WI38 (cell line): ENCODE results near the gene TUBGCP6.

Experiments
- H3K4me3 ChIP-seq: 2 replicates; pipeline ENCODE4 v1.5.1; 2011; ENCODE audit warnings: low read depth, mild to moderate bottlenecking, control low read depth, low read length
- TF ChIP-seq, protein P1 (sequence below): IDR thresholded peaks from 2 replicates; pipeline ENCODE4 v1.5.1; 2012; ENCODE audit warnings: low read depth, mild to moderate bottlenecking, control low read depth, low read length

Gene TUBGCP6

DNA sequence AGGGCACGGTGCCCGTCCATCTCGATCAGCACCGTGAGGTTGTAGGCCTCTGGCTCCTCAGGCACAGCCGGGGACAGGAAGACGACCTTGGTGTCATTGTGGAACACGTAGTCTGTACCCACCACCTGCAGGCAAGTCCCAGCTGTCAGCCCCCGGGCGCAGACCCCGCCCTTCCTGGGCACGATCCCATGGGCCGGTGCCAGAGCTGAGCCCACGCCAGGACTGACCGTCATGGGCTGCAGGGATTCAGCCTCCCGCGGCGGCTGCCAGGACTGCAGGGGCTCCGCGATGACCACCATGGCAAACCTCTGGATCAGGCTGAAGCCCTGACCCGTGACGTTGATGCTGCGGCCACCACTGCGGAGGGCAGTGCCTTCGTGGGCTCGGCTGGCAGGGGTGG lies 37.1 kb upstream of the TUBGCP6 start:
- H3K4me3 ChIP-seq: no peak overlapping the region
- TF ChIP-seq, protein P1, sequence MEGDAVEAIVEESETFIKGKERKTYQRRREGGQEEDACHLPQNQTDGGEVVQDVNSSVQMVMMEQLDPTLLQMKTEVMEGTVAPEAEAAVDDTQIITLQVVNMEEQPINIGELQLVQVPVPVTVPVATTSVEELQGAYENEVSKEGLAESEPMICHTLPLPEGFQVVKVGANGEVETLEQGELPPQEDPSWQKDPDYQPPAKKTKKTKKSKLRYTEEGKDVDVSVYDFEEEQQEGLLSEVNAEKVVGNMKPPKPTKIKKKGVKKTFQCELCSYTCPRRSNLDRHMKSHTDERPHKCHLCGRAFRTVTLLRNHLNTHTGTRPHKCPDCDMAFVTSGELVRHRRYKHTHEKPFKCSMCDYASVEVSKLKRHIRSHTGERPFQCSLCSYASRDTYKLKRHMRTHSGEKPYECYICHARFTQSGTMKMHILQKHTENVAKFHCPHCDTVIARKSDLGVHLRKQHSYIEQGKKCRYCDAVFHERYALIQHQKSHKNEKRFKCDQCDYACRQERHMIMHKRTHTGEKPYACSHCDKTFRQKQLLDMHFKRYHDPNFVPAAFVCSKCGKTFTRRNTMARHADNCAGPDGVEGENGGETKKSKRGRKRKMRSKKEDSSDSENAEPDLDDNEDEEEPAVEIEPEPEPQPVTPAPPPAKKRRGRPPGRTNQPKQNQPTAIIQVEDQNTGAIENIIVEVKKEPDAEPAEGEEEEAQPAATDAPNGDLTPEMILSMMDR: no peak

DNA sequence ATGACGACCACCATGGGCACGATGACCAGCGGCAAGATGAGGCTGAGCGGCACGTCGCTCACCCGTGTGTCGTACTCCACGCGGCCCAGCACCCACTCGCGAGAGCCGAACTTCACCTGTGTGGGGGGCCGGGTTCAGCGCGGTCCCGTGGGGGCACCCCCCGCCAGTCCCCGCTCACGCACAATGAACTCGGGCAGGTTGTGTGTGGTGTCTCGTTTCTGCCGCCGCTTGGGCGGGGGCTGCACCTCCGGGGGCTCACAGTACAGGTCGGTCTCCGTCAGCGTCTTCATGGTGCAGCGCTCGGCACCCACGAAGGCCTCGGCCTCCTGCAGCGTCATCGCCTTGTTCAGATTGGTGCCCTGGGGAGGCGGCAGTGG lies 36.5 kb upstream of the TUBGCP6 start:
- H3K4me3 ChIP-seq: no peak overlapping the region
- TF ChIP-seq, protein P1: no peak

DNA sequence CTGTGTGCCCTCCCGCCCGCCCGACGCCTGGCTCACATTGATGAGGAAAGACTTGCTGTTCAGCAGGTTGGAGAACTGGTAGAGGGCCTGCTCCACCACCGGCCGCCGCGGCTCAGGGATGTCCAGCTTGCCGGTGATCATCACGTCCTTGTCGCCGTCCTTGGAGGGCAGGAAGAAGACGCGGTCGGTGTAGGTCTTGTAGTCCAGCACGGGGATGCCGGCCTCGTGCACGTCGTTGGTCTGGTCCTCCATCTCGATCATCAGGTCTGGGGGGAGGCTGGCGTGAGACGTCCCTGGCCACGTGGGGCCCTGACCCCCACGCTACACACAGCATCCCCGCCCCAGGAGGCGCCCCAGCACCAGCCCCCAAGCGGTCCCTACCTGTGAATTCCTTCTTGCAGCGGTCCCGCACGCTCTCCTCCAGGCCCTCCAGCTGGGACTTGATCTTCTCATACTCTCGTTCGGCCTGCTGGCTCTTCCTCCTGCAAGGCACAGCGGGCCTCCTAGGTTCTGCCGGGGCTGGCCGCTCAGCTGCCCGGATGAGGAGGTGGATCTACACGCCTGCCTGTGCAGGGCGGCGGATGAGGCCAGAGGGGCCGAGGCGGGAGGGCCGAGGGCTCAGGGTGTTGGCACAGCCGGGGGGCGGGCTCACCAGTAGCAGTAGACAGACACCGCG lies 36.0 kb upstream of the TUBGCP6 start:
- TF ChIP-seq, protein P1: no peak
- no peak overlapping the region for H3K4me3 ChIP-seq

DNA sequence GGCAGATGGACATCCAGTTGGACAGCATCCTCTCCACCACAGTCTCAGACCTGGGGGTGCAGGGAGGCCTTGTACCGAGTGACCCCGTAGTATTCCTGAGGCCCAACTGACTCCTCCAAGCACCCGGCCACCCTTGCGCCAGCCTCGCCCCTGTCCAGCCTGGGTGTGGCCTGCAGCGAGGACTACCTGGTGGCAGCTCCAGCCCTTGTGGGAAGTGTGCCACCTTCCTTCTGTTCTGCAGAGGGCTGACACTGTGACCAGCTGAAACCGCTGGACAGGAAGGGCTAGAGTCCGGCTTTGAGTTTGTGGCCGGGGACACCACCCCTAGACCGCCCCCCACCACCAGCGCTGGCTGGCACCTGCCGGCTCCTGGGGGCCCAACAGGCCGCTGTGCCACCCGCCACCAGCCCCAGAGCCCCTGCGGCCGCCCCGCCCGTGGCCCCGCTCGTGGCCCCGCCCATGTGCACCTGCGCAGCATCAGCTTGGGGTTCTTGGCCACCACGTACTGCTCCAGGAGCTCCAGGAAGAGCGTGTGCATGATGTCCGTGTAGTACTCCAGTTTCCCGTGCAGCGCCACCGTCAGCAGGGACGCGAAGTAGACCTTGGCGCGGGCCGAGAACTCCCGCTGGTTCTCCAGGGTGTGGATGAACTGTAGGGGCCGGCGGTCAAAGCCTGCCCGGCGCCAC lies 35.3 kb upstream of the TUBGCP6 start:
- no peak overlapping the region for H3K4me3 ChIP-seq
- TF ChIP-seq, protein P1: no peak

DNA sequence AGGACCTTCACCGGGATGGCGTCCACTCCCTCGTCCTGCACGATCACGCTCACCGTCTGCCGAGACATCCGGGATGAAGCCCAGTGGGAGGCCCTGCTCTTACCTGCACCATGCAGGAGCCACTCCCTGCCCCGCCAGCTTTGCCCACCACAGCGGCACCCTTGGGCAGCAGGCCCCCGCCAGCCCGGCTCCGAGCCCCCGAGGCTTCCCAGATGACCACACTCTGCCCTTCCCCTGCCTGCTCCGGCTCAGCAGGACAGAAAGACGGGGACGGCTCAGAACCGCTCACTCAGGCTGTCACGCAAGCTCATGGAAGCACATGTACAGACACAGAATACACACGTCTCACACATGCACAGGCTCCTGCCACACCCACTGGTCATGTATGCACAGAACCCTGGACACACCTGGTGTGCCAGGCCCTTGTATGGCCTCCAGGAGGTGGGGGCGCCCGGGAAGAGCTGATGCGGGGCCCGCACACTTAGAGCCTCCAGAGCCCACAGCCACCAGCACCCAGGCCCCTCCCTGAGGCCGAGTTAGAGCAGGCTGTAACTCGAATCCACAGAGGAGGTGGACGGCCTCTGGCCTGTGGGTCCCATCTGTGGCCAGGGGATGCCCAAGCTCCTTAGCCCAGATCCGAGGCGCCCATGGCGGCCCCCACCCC lies 34.3 kb upstream of the TUBGCP6 start:
- TF ChIP-seq, protein P1: no peak
- no peak overlapping the region for H3K4me3 ChIP-seq

DNA sequence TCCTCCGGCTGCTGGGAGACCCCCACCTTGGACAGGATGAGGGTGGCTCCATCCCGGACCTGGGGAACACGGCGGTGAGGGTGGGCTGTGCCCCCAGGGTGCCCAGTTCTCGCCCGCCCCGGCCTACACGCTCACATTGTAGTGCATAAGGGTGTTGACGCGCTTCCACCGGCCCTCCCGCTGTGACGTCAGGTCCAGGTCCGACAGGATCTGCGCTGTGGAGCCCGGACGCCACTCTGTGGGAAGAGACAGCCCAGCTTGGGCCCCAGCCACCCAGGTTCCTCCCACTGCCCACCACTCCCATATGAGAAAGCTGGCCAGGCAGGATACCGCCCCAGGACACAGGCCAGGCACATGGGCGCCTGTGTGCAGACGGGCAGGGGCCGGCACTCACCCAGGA lies 33.6 kb upstream of the TUBGCP6 start:
- H3K4me3 ChIP-seq: no peak overlapping the region
- TF ChIP-seq, protein P1: no peak

DNA sequence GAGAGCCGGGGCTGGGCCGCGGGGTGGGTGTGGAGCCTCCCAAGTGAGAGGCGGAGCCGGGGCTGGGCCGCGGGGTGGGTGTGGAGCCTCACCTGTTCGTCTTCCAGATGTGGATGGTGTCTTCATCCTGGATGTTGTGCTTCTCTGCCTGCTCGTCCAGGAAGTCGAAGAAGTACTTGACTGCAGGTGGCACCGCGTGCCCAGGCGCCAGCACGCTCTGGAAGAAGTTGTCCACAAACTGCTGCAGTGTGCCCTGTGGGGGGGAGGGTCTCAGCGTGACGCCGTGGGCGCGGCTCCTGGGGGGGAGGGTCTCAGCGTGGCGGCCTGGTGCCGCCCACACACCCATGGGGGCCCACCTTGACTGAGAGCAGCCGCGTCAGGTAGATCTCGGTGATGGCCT lies 32.9 kb upstream of the TUBGCP6 start:
- TF ChIP-seq, protein P1: no peak

More for the DNA sequence above, 32.9 kb upstream of the TUBGCP6 start:
- no peak overlapping the region for H3K4me3 ChIP-seq
